A673 (cell line): ENCODE results near the gene IGFALS. TPM values are rescaled to one million over a fixed set of nuclear protein-coding genes. Genes with fewer than 3 reads are reported as not detected.

ENCODE experiments used
- BruUV-seq: library from RNA; stranded (reverse); fragments of 400-500 nt; replicated peaks from 2 replicates; lab custom pipeline; 2021; lab: Mats Ljungman, UMichigan
- CTCF ChIA-PET: fragments of 300-600 bp; sonication (Branson Sonifier 250); formaldehyde crosslinking; loops from one replicate; lab custom pipeline; 2022; ENCODE audit warnings: antibody characterized with exemption; lab: Charles Lee
- POLR2A ChIA-PET: fragments of 300-600 bp; sonication (Branson Sonifier 250); formaldehyde crosslinking; loops from one replicate; lab custom pipeline; 2022; ENCODE audit warnings: antibody characterized with exemption; ENCODE audit not compliant: low non-redundant PET; lab: Charles Lee
- DNase-seq: peaks from one replicate; pipeline ENCODE4 v3.0.0-alpha.2; 2015; ENCODE audit warnings: low spot score
- H3K27ac ChIP-seq: fragments of 200-600 bp; sonication (generic); 2 replicates; pipeline ENCODE4 v1.5.1; 2016; ENCODE audit warnings: mixed run types, low read depth, mild to moderate bottlenecking, mixed read lengths, antibody characterized with exemption, low read length; ENCODE audit not compliant: poor library complexity, severe bottlenecking
- H3K27me3 ChIP-seq: fragments of 200-600 bp; sonication (generic); replicated peaks from 2 replicates; pipeline ENCODE4 v1.6.1; 2017; ENCODE audit warnings: mixed run types, low read depth, mild to moderate bottlenecking, mixed read lengths, antibody characterized with exemption, low read length; ENCODE audit not compliant: insufficient read depth, poor library complexity
- H3K36me3 ChIP-seq: fragments of 200-600 bp; sonication (generic); 2 replicates; pipeline ENCODE4 v1.6.1; 2016; ENCODE audit warnings: mixed run types, mild to moderate bottlenecking, mixed read lengths, antibody characterized with exemption, low read length; ENCODE audit not compliant: insufficient read depth, poor library complexity, severe bottlenecking
- H3K4me1 ChIP-seq: fragments of 200-600 bp; sonication (generic); 2 replicates; pipeline ENCODE4 v1.6.1; 2017; ENCODE audit warnings: mixed run types, mild to moderate bottlenecking, mixed read lengths, antibody characterized with exemption, low read length; ENCODE audit not compliant: insufficient read depth, poor library complexity, severe bottlenecking
- H3K4me3 ChIP-seq: fragments of 200-600 bp; sonication (generic); 2 replicates; pipeline ENCODE4 v1.5.1; 2016; ENCODE audit warnings: low read depth, mixed run types, mild to moderate bottlenecking, mixed read lengths, low read length; ENCODE audit not compliant: poor library complexity, severe bottlenecking
- H3K9me3 ChIP-seq: fragments of 200-600 bp; sonication (generic); 2 replicates; pipeline ENCODE4 v1.6.1; 2016; ENCODE audit warnings: mixed run types, low read depth, mild to moderate bottlenecking, mixed read lengths, antibody characterized with exemption, low read length; ENCODE audit not compliant: poor library complexity, severe bottlenecking
- EZH2 ChIP-seq: fragments of 200-600 bp; sonication (generic); IDR thresholded peaks from 2 replicates; pipeline ENCODE4 v1.6.1; 2017; ENCODE audit warnings: borderline replicate concordance, low read depth, mild to moderate bottlenecking, mixed read lengths, antibody characterized with exemption, low read length; ENCODE audit not compliant: poor library complexity, severe bottlenecking
- intact Hi-C: fragments of 100-400 bp; cut with micrococcal nuclease; formaldehyde crosslinking; loops from one replicate; pipeline ENCODE4 v1.10.0; 2022; ENCODE audit not compliant: unreplicated experiment
- total RNA-seq: library from RNA; stranded (reverse); gene quantifications from 2 replicates; pipeline ENCODE4 v1.2.3, GENCODE V29; 2021
- TF ChIP-seq, protein P1 (sequence below): fragments of 300-800, 200-600 bp; sonication (generic); conservative IDR thresholded peaks from 2 replicates; pipeline ENCODE4 v1.5.1; 2017; ENCODE audit warnings: low read depth, mild to moderate bottlenecking, antibody characterized with exemption, low read length, moderate library complexity, mixed read lengths

The IGFALS gene
- total RNA-seq, 1 experiment from 2014 or later, result not detected

DNA sequence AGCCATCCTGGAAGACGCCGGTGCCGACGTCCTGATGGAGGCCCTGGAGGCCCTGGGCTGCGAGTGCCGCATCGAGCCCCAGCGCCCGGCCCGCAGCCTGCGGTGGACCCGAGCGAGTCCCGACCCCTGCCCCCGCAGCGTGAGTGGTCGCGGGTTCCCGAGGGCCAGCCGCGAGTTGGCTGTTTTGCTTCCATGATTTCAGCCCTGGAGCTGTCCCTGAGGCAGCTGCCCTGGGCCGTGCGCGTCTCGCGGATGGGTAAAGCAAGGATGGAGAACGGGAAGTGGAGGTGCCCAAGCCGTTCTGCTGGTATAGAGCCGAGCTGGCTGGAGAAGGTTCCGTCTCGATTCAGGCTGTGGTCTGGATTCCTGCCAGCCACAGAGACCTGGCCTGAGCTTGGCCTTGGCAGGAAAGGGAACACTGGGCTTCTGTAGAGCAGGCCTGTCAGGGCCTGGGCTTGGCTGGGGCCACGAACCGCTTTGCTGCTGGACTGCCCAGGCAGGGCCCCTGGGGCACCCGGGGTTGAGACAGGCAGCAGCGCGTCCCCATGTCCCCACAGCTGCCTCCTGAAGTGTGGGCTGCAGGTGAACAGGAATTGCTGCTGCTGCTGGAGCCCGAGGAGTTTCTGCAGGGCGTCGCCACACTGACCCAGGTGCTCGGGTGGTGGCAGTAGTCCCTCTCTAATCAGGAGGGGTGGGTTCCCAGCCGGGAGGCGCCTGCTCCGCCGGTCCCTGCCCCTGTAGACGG lies 19.6 kb downstream of the IGFALS start:
- peaks cover 18% of the 10 kb centered on the region for H3K36me3 ChIP-seq
- ChIA-PET CTCF (interaction anchor here (1.4 kb wide), 1 partner anchor 68 kb away, joined by 3 read pairs; the partner anchor contains the start of gene MAPK8IP3), POLR2A (no interaction called here)
- H3K27ac ChIP-seq, result peak overlapping the region; percentile 98
- H3K27me3 ChIP-seq, result no peaks in the 10 kb centered on the region
- DNase-seq, result no peak
- intact Hi-C loops, result loop anchor here (10.0 kb wide), 1 partner anchor 51 kb away; the partner anchor contains the start of genes FAHD1 and HAGH
- H3K4me1 ChIP-seq, result peaks cover 4% of the 10 kb centered on the region
- peak overlapping the region; percentile 63 for H3K4me3 ChIP-seq
- no TSS peak for BruUV-seq
- no peaks in the 10 kb centered on the region for H3K9me3 ChIP-seq
- TF ChIP-seq, protein P1, sequence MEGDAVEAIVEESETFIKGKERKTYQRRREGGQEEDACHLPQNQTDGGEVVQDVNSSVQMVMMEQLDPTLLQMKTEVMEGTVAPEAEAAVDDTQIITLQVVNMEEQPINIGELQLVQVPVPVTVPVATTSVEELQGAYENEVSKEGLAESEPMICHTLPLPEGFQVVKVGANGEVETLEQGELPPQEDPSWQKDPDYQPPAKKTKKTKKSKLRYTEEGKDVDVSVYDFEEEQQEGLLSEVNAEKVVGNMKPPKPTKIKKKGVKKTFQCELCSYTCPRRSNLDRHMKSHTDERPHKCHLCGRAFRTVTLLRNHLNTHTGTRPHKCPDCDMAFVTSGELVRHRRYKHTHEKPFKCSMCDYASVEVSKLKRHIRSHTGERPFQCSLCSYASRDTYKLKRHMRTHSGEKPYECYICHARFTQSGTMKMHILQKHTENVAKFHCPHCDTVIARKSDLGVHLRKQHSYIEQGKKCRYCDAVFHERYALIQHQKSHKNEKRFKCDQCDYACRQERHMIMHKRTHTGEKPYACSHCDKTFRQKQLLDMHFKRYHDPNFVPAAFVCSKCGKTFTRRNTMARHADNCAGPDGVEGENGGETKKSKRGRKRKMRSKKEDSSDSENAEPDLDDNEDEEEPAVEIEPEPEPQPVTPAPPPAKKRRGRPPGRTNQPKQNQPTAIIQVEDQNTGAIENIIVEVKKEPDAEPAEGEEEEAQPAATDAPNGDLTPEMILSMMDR, result 0 out of 2 replicates have a peak, but pooled peaks have one; percentile 5
- TF ChIP-seq EZH2, result no peak

DNA sequence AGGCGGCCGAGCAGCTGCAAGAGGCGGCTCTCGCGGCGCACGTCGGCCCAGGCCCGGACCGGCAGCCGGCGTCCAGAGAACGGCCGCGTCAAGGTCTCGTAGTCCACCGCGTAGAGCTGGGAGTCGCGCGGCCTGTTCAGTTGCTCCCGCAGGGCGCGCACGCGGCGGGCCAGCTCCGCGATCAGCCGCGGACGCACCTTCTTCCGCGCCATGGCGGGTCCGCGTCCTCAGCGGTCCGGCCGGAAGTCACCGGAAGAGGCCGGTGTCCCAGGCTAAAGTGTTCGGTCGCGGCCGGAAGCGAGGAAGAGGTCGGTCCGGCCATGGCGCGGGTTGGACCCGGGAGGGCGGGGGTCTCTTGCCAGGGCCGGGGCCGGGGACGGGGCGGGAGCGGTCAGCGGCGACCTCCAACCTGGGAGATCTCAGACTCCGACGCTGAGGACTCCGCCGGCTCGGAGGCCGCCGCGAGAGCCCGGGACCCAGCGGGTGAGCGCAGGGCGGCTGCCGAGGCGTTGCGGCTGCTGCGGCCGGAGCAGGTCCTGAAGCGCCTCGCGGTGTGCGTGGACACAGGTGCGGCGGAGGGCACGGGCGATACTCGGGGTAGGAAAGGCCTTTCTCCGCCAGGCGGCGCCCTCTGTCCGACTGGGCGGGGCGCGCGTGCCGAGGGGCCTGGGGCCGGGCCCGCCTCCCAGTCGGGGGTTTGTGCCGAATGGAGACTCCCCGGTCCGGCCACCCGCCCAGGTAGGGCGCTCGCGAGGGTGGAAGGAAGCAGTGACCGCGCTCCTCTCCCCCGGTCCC lies 20.4 kb downstream of the IGFALS start, which contains the start of gene MRPS34:
TSS of gene MRPS34 (minus strand) at position 227 of the 795 bp plus-strand sequence. CDS start at position 212, 15 bp downstream.
- peaks cover 4% of the 10 kb centered on the region for H3K4me1 ChIP-seq
- intact Hi-C loops, result loop anchor here (10.0 kb wide), 1 partner anchor 52 kb away; the partner anchor contains the start of genes FAHD1 and HAGH
- no peaks in the 10 kb centered on the region for H3K27me3 ChIP-seq
- ChIA-PET CTCF (interaction anchor here (0.7 to 1.4 kb wide), 3 partner anchors 9 to 67 kb away, joined by 3 to 5 read pairs (median 3); partner anchors contain the start of genes MAPK8IP3, NUBP2 and SPSB3), POLR2A (no interaction called here)
- DNase-seq, result peak; percentile 92
- H3K9me3 ChIP-seq, result no peaks in the 10 kb centered on the region
- peak within 1 kb of the TSS; percentile 63 for H3K4me3 ChIP-seq
- TF ChIP-seq EZH2, result no peak
- TF ChIP-seq, protein P1, result peak; percentile 64
- H3K27ac ChIP-seq, result peak within 1 kb of the TSS; percentile 98
- H3K36me3 ChIP-seq, result peaks cover 19% of the 10 kb centered on the region
- no TSS peak for BruUV-seq

GRCh38 chr16:1772362-1772907 lies 21.1 kb downstream of the IGFALS start, which contains the start of gene EME2:
TSS of gene EME2 (plus strand) at chr16:1772810. CDS start at chr16:1773228, 418 bp downstream.
- Histone ChIP-seq H3K27me3 (no peaks in the 10 kb centered on the region), H3K4me3 (peak within 1 kb of the TSS; percentile 63), H3K36me3 (peaks cover 15% of the 10 kb centered on the region), H3K9me3 (no peaks in the 10 kb centered on the region), H3K27ac (peak within 1 kb of the TSS; percentile 98), H3K4me1 (peaks cover 4% of the 10 kb centered on the region)
- no TSS peak for BruUV-seq
- no peak for TF ChIP-seq EZH2
- no peak for DNase-seq
- POLR2A ChIA-PET, result interaction anchor here (0.8 kb wide), 1 partner anchor 10 kb away, joined by 9 read pairs; the partner anchor contains the start of gene NUBP2
- intact Hi-C loops, result loop anchor here (10.0 kb wide), 1 partner anchor 52 kb away; the partner anchor contains the start of genes FAHD1 and HAGH
- CTCF ChIA-PET, result interaction anchor here (0.7 to 1.4 kb wide), 3 partner anchors 10 to 67 kb away, joined by 3 to 5 read pairs (median 3); partner anchors contain the start of genes MAPK8IP3, NUBP2 and SPSB3
